EL (cell line): ENCODE data around the gene CIB1.

Experiments
- DNase-seq: peaks from one replicate; pipeline ENCODE4 v3.0.0-alpha.2; 2016

Gene CIB1

DNA sequence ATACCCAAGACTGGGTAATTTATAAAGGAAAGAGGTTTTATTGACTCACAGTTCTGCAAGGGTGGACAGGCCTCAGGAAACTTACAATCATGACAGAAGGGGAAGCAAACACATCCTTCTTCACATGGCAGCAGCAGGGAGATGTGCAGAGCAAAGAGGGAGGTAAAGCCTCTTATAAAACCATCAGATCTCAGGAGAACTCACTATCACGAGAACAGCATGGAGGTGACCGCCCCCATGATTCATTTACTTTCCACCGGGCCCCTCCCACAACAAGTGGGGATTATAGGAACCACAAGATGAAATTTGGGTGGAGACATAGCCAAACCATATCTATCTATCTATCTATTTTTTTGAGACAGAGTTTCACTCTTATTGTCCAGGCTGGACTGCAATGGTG is 5.6 kb upstream of the CIB1 start:
- DNase-seq = no peak

DNA sequence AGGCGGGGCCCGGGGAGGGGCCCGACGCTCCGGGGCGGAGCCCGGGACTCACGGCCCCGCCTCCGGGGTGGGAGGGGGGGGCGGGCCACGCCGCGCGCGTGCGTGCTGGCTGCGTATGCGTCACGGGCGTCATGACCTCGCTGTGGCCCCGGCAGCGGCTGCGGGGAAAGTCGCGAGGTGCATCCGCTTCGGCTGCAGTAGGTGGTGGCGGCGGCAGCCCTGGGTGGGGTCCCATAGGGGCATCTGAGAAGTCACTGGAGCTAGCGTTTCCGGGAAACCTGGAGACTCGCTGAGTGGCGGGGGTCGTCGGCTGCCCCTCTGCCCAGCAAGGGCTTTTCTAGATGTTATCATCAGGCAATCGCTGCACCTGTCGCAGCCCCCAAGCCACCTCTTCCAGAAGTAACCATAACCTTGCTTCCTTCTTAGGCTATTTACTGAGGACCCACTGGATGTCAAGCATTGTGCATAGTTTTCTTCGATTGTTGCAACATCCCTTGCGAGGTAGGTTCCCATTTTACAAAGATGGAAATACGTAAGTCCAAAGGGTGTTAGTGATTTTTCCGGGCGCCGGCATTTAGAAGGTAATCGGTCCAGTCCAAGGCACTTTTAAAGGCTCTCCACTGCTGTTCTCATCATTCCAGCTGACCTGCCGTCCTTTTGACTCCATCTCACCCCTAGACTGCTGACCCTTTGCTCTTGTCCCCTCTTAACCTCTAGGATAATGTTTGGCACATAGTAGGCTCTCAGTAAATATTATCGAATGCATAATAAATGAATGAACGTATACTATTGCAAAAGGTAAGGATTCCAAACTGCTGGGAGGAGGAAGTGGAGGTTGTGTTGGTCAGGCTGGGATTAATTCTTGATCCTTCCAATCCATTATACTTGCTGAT is 601 bp upstream of the CIB1 start, which contains the start of gene GDPGP1:
Gene GDPGP1 (plus strand): TSS at position 114 of the 893 bp plus-strand sequence. CDS start 6,700 bp downstream, outside the sequence.
- DNase-seq = peak; percentile 13

DNA sequence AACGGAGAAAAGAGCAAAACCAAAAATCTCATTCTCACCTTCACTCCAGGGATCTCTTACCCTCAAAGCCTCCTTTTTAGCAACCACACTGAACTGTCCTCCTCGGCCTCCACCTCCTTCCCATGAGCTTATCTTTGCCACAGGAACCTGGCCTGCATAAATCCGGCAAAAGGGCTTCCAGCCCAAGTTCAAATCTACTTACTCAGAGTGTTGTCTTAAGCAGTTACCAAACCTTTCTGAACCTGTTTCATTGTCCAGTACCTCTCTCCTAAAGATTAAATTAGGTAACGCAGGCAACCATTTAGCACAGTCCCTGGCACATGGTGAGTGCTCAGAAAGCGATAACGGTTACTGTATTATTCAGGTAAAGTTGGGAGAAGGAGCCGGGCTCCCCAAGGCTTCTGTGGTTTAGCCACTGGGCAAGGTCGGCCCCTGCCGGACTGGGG is 777 bp downstream of the CIB1 start:
- peak; percentile 18 for DNase-seq

DNA sequence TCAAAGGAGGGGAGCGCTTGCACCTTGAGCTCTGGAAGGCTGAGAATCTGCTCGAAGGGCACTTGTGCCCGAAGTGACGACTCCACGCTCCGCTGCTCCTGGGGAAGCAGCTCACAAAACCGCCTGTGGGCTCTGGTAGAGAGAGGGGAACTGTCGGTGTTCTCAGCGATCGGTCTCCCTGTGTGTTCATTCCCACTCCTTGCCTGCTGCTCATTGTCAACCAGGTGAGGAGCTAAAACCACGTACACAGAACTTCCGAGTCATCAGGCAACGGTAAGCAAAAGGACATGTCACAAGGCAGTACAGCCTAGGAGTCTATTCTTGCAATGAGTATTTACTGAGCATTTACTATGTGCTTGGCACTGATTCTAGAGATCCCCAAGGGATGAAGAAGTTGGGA is 1.5 kb downstream of the CIB1 start:
- no peak for DNase-seq

DNA sequence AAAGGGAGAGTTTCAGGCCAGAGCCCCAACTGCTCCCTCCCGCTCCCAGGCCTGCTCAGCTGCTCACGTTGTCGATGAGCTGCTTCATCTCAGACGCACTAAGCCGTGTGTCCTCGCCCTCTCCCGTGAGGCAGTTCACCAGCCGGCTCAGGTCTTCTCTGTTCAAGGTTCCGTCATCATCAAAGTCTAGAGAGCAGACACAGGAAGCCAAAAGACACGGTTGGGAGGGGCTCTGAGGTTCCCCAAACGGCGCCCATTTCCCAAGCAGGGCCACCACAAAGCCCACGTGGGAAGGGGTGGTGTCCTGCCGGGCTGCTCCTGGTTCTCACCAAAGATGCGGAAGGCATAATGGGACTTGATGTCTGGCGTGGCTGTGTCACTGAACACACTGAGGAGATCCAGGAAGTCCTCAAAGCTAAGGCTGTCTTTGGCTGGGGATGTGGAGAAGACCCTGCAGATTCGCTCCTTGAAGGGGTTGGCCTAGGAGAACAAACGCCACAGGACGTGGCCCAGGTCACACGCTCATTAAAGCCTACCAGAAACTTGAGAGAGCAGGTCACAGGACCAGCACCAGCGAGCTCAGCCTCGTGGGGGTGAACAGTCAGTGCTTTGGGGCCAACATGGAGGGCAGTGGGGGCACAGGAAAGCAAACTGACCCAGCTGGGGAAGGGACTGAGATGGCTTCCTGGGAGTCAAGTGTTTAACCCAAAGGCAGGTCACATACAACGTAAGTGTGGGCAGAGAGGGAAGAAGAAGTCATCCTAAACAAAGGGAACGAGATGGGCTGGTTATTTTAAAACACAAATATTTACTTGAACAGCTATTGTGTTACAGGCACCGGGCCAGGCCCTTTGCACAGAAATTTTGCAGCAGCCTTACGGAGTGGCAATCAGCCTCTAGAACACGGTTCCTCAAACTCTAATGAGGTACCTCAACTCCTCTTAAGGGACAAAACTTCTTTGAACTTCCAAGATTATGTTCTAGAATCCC is 2.4 kb downstream of the CIB1 start:
- no peak for DNase-seq

DNA sequence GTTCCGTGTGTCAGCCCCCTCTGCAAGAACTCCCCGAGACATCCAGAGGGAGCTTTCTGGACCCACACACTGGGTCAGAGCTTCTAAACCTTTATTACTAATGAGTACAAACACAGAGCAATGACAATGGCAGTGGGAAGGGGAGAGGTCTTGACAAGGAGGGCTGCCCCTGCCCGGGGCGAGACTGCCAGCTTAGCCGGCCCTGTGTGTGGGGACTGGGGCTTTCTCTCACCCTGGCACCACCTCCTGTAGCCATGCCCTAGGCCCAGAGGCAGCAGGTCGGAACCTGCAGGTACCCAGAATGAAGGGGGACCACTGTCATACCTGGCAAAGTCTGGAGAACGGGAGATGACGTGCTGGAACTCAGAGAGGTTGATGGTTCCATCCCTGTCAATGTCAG is 3.1 kb downstream of the CIB1 start:
- DNase-seq = no peak

DNA sequence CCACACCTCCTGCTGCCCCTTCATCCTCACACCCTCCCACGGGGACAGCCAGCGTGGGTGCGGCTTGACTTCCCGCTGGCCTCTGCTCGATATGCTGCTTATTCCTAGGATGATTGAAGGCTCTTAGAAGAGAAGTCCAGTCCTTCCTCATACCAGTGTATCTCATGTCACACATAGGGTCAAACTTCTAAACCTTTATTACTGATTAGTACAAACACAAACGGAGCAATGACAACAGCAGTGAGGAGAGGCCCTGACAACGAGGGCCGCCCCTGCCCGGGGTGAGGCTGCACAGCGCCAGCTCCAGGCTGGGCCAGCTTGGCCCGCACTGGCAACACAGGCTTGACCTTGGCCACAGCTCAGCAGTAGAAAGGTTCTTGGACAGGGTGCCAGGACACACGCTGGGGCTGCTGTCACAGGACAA is 3.7 kb downstream of the CIB1 start:
- no peak for DNase-seq

DNA sequence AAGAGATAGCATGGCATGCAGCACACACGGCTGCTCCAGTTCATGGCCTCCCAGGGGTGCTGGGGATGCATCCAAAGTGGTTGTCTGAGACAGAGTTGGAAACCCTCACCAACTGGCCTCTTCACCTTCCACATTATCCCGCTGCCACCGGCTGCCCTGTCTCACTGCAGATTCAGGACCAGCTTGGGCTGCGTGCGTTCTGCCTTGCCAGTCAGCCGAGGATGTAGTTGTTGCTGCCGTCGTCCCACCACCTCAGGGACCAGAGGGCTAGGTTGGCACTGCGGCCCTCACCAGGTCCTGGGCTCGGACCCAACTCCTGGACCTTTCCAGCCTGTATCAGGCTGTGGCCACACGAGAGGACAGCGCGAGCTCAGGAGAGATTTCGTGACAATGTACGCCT is 4.8 kb downstream of the CIB1 start:
- DNase-seq = no peak

DNA sequence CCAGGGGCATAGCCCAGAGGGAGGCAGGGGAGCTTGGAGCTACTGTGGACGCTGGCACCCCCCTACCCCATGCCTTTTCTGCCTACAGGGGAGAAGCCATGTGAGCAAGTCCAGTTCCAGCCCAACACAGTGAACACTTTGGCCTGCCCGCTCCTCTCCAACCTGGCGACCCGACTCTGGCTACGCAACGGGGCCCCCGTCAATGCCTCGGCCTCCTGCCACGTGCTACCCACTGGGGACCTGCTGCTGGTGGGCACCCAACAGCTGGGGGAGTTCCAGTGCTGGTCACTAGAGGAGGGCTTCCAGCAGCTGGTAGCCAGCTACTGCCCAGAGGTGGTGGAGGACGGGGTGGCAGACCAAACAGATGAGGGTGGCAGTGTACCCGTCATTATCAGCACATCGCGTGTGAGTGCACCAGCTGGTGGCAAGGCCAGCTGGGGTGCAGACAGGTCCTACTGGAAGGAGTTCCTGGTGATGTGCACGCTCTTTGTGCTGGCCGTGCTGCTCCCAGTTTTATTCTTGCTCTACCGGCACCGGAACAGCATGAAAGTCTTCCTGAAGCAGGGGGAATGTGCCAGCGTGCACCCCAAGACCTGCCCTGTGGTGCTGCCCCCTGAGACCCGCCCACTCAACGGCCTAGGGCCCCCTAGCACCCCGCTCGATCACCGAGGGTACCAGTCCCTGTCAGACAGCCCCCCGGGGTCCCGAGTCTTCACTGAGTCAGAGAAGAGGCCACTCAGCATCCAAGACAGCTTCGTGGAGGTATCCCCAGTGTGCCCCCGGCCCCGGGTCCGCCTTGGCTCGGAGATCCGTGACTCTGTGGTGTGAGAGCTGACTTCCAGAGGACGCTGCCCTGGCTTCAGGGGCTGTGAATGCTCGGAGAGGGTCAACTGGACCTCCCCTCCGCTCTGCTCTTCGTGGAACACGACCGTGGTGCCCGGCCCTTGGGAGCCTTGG is 5.6 kb downstream of the CIB1 start:
- DNase-seq = no peak

DNA sequence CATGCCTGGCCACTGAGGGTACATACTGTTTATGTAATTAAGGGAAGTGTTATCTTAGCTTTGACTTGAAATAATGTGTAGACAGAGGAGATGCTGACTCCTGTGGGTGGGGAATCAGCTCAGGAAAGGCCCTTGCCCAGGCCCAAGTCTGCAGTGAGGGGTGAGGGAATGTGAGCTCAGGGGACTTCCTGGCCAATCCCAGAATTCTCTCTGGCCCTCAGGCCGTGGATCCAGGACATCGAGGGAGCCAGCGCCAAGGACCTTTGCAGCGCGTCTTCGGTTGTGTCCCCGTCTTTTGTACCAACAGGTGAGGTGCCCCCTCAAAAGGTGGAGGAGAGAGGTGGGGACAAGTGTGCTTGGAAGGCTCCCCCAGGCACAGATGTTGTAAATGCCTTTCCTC is 6.4 kb downstream of the CIB1 start:
- no peak for DNase-seq

DNA sequence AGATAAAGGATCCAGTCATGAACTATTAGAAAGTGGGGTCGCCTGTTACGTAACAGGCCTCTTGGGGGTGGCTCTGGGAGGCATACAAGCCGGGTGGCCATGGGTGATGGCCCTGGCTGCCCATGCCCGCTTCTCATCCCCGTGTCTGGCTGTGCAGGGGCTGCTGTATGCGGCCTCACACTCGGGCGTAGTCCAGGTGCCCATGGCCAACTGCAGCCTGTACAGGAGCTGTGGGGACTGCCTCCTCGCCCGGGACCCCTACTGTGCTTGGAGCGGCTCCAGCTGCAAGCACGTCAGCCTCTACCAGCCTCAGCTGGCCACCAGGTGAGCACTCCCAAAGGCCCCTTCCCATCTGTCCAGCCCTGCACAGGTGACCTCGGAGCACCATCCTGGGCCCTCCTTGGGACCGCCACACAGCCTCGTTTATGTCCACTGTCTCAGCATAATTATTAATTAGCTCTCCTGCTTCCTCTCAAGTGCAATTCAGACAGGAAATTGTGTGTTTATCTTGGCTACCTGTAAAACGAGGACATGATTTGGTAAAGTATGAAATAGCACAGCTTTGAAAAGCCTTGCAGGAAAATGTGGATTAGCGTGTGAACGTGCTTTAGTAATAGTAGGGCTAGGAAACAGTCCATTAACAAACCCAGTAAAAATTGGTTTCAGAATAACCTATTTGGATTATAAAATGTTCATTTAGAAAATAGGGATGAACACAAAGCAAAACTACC is 8.1 kb downstream of the CIB1 start:
- no peak for DNase-seq

DNA sequence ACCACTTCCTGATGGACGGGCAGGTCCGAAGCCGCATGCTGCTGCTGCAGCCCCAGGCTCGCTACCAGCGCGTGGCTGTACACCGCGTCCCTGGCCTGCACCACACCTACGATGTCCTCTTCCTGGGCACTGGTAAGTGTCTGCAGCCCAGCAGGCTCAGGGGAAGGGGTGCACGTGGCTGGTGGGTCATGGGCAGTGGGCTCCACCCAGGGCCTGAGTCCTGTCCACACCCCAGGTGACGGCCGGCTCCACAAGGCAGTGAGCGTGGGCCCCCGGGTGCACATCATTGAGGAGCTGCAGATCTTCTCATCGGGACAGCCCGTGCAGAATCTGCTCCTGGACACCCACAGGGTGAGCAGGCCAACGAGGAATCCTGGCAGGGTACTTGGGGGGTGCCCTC is 8.7 kb downstream of the CIB1 start:
- DNase-seq = no peak

DNA sequence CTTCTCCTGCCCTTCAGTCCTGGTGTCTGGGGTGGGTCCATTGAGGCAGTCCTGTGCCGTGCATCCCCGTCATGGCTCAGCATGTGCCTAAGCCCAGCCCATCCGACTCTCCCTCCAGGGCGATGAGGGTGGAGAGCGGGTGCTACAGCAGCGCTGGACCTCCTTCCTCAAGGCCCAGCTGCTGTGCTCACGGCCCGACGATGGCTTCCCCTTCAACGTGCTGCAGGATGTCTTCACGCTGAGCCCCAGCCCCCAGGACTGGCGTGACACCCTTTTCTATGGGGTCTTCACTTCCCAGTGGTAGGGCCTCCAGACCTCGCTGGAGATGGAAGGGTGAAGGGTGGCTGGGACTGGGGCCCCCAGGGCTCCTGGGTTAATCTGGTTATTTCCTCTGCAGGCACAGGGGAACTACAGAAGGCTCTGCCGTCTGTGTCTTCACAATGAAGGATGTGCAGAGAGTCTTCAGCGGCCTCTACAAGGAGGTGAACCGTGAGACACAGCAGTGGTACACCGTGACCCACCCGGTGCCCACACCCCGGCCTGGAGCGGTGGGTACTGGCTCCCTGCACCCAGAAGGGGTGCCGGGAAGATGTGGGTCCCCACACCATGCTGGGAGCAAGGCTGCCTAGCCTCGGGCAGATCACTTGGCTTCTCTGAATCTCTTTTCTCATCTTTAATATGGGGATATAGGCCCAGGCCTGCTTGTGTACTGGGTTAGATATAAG is 10.1 kb downstream of the CIB1 start:
- DNase-seq = no peak

DNA sequence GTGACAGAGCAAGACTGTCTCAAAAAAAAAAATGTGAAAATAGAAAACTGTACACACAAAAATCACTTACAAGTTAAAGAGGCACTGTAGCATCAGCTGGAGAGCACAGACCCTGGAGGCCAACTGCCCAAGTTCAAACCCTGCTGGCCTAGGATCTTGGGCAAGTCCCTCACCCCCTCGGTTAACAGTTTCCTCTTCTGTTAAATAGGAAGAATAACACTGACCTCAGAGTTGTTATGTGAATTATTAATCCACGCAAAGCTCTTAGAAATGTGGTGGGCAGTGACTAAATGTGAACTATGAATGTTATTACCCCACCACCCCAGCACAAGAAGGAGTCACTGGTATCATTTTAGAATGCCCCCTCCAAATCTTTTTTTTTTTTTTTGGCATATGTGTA is 11.2 kb downstream of the CIB1 start:
- no peak for DNase-seq

DNA sequence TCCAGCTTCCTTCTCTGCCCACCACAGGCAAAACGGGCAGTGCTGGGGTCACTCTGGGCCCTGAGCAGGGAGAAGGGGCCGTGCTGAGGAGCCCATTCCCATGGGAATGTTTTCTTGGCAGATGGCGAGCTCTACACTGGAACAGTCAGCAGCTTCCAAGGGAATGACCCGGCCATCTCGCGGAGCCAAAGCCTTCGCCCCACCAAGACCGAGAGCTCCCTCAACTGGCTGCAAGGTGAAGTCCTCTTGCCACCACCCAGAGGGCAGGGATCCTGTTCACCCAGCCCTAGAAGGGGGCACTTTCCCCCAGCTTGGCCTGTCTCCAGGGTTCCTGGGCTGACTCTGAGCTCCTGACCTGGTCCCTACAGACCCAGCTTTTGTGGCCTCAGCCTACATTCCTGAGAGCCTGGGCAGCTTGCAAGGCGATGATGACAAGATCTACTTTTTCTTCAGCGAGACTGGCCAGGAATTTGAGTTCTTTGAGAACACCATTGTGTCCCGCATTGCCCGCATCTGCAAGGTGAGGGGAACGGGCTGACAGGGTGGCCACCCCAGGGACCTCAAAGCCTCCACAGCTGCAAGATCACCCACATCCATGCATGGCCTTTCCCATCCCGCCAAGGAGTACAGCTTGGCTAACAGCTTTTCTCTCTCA is 12.4 kb downstream of the CIB1 start:
- peak; percentile 74 for DNase-seq

DNA sequence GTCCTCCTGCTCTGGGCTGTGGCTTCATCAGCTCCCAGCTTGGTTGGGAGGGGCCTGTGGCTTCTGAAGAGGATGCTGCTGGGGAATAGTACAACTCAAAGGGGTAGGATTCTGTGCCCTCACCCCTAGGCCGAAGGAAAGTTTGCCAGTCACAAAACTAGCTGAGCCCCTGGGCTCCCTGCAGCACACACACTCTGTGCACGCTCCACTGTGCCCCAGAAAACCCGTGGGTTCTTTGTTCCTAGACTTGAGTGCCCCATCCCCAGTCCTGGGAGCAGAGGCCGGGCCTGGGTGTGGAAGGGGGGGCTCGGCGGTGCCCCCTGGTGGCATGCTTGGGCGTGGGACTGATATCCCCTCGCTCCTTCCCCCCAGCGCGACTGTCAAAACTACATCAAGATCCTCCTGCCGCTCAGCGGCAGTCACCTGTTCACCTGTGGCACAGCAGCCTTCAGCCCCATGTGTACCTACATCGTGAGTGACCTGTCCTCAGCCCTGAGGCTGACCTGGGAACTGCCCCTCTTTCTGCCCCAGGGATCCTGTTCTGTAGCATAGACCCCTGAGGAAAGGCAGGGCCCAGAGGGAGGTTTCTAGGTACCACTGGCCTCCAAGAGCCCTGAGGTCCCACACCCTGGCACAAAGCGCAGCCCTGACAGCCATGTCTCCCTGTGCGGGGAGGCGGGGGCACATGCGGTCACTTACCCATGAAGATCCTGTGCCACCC is 14.2 kb downstream of the CIB1 start:
- peak; percentile 29 for DNase-seq

DNA sequence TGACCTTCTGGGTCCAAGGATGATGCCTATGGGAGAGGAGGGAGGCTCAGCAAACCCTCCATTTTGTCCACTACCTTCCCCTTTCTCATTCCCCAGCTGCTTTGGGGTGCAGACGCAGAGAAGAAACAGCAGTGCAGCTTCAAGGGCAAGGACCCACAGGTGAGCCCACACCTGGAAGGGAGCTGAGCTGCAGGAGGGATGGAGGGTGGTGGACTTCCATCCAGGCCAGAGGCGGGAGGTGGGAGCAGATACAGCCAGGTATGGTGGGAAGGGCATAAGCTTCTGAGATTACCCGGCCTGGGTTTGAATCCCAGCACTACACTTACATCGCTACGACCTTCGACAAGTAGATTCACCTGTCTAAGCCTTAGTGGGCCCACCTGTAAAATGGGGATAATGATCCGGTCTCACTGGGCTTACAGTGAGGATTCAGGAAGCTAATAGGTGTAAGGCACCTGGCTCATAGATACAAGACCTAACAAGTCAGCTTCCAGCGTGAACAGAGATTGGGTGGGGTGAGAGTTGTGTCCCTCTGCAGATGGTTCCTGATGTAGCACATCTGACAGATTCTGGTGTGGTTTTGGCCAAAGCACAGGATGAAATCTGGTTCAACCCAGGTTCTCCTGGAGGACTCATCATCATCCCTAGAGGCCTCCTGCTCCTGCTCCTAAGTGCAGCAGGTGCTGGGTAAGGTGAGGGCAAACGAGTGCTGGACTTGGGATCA is 15.9 kb downstream of the CIB1 start:
- no peak for DNase-seq

DNA sequence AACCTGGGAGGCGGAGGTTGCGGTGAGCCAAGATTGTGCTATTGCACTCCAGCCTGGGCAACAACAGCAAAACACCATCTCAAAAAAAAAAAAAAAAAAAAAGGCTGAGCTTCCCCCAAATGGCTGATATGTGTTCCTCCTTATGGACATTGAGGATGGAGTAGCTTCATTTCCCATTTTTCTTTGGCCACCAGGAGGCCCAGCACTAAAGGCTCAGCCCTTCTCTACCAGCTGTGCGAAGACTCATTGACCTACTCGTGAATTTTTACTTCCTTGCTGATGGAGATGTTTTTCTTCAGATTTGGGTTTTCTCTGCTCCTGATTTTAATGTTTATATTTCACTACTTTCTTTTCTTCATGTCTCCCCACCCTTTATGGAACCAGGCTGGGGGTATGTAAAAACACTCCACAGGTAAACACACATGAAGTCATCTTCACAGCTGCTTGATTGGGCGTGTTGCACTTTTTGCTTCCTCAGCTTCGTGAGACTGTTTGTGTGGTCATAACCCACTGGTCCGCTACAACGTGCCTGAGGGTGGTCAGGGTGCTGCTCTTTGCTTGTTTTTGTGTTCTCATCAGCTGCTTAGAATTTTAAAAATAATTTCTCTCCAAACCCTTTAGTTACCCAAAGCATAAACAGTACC is 19.1 kb downstream of the CIB1 start:
- DNase-seq = no peak
